ENCODE data around the gene KCNK7. TPM values are rescaled to one million over a fixed set of nuclear protein-coding genes. Genes with fewer than 3 reads are reported as not detected.

KCNK7 gene
- total RNA-seq, 1 experiment from 2014 or later = not detected

Small RNAs within 50 kb of the gene (small RNA-seq; reads per million reads assigned to genes)
- 0 reads per million in 2 experiments for gene AP001362.1
- 0 reads per million in 2 experiments for gene MIR4690

Other genes starting within 250 kb of the KCNK7 start
- 0.25 and 0.26 TPM in 2 replicates for gene TIGD3, start 241.0 kb downstream of the KCNK7 start, total RNA-seq (2014; rRNA removed; shearing (Covaris generic))
- gene SLC25A45, start 213.2 kb downstream of the KCNK7 start, total RNA-seq (2014; rRNA removed; shearing (Covaris generic)) = 2.0 and 4.0 TPM in 2 replicates
- 14.4 and 15.1 TPM in 2 replicates for gene FRMD8, start 209.2 kb downstream of the KCNK7 start, total RNA-seq (2014; rRNA removed; shearing (Covaris generic))
- gene NEAT1, start 173.0 kb downstream of the KCNK7 start, total RNA-seq (2014; rRNA removed; shearing (Covaris generic)) = 50.1 and 58.2 TPM in 2 replicates
- gene MALAT1, start 96.8 kb downstream of the KCNK7 start, total RNA-seq (2014; rRNA removed; shearing (Covaris generic)) = 1,855 and 2,221 TPM in 2 replicates
- 45.0 and 47.3 TPM in 2 replicates for gene SCYL1, start 70.7 kb downstream of the KCNK7 start, total RNA-seq (2014; rRNA removed; shearing (Covaris generic))
- gene LTBP3, start 37.4 kb downstream of the KCNK7 start, total RNA-seq (2014; rRNA removed; shearing (Covaris generic)) = 13.9 and 23.9 TPM in 2 replicates
- gene ZNRD2, start 25.3 kb downstream of the KCNK7 start, total RNA-seq (2014; rRNA removed; shearing (Covaris generic)) = 14.9 and 20.6 TPM in 2 replicates
- 6.6 and 11.5 TPM in 2 replicates for gene FAM89B, start 23.3 kb downstream of the KCNK7 start, total RNA-seq (2014; rRNA removed; shearing (Covaris generic))
- gene EHBP1L1, start 19.7 kb downstream of the KCNK7 start, total RNA-seq (2014; rRNA removed; shearing (Covaris generic)) = 12.8 and 15.3 TPM in 2 replicates
- 15.9 and 19.2 TPM in 2 replicates for gene MAP3K11, start 18.4 kb upstream of the KCNK7 start, total RNA-seq (2014; rRNA removed; shearing (Covaris generic))
- 12.3 and 13.8 TPM in 2 replicates for gene PCNX3, start 20.0 kb upstream of the KCNK7 start, total RNA-seq (2014; rRNA removed; shearing (Covaris generic))
- 6.0 and 9.5 TPM in 2 replicates for gene SIPA1, start 42.3 kb upstream of the KCNK7 start, total RNA-seq (2014; rRNA removed; shearing (Covaris generic))
- gene RELA, start 67.1 kb upstream of the KCNK7 start, total RNA-seq (2014; rRNA removed; shearing (Covaris generic)) = 31.5 and 34.7 TPM in 2 replicates
- 32.7 and 35.9 TPM in 2 replicates for gene KAT5, start 116.5 kb upstream of the KCNK7 start, total RNA-seq (2014; rRNA removed; shearing (Covaris generic))
- gene RNASEH2C, start 125.0 kb upstream of the KCNK7 start, total RNA-seq (2014; rRNA removed; shearing (Covaris generic)) = 13.9 and 15.4 TPM in 2 replicates
- gene AP5B1, start 185.2 kb upstream of the KCNK7 start, total RNA-seq (2014; rRNA removed; shearing (Covaris generic)) = 7.6 and 8.3 TPM in 2 replicates
- gene OVOL1, start 191.3 kb upstream of the KCNK7 start, total RNA-seq (2014; rRNA removed; shearing (Covaris generic)) = not detected in 2 replicates
- 0.05 TPM in 1 of 2 replicates, not detected in the other for gene SNX32, start 238.2 kb upstream of the KCNK7 start, total RNA-seq (2014; rRNA removed; shearing (Covaris generic))

All from NCI-H460 (cell line).